GM18520 (cell line): ENCODE results near the gene CTSH.
A peak's percentile ranks its signal among the peaks of the same experiment; 100 is the strongest.
"Not testable (repeated sequence)": the region's sequence is repeated elsewhere in the genome, so short reads cannot be mapped to it uniquely, and the experiment has no call there.

ENCODE experiments used
- ATAC-seq: cut with Tn5 transposase; IDR thresholded peaks from one replicate; pipeline ENCODE4 v1.9.1; 2021; ENCODE audit not compliant: unreplicated experiment

CTSH gene

GRCh38 chr15:78942741-78943140, 2.1 kb downstream of the CTSH start:
- ATAC-seq, result no peak

- peak; percentile 63 for ATAC-seq
Measured at GRCh38 chr15:78938658-78939488, 6.0 kb downstream of the CTSH start.

- no peak for ATAC-seq
Measured at GRCh38 chr15:78937132-78937739, 7.6 kb downstream of the CTSH start.

GRCh38 chr15:78934655-78935023, 10.2 kb downstream of the CTSH start:
- ATAC-seq, result no peak

- no peak for ATAC-seq
Measured at GRCh38 chr15:78933823-78934654, 10.8 kb downstream of the CTSH start.

- no peak for ATAC-seq
Measured at GRCh38 chr15:78933187-78933822, 11.5 kb downstream of the CTSH start.

GRCh38 chr15:78932258-78932808, 12.5 kb downstream of the CTSH start:
- no peak for ATAC-seq

GRCh38 chr15:78931439-78932257, 13.2 kb downstream of the CTSH start:
- no peak for ATAC-seq

GRCh38 chr15:78930577-78931388, 14.1 kb downstream of the CTSH start:
- ATAC-seq, result no peak

- ATAC-seq, result no peak
Measured at GRCh38 chr15:78929536-78930264, 15.1 kb downstream of the CTSH start.

GRCh38 chr15:78928616-78929093, 16.2 kb downstream of the CTSH start:
- ATAC-seq, result no peak

- ATAC-seq, result not testable (repeated sequence)
Measured at GRCh38 chr15:78928176-78928575, 16.7 kb downstream of the CTSH start.

GRCh38 chr15:78927077-78927790, 17.6 kb downstream of the CTSH start:
- ATAC-seq, result no peak

GRCh38 chr15:78925956-78926743, 18.7 kb downstream of the CTSH start:
- no peak for ATAC-seq

- no peak for ATAC-seq
Measured at GRCh38 chr15:78925076-78925624, 19.7 kb downstream of the CTSH start.

- no peak for ATAC-seq
Measured at GRCh38 chr15:78923480-78924360, 21.1 kb downstream of the CTSH start.
